GM12801 (cell line): ENCODE results near the gene CHKA.

Source experiments
- TF ChIP-seq, protein P1 (sequence below): IDR thresholded peaks from one replicate; pipeline ENCODE4 v1.5.1; 2011; ENCODE audit warnings: control low read depth; ENCODE audit not compliant: insufficient read length; ENCODE audit errors: extremely low read depth

CHKA gene

DNA sequence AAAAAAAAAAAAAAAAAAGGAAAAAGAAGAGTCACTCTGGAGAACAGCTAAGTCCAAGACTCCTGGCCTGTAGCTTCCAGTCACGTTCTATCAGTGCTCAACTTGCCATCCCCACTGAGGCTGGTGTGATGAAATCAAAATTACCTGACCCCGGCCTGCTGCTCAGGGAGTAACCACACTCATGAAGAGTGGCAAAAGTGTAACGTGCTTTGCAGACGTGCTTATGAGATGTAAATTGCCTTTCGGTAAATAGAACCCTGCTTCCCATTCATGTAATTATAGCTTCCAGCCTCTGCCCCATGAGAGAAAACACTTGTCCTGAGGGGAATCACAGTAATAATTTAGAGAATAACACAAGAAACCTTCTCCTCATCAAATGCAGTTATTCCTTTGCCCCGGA lies 28.2 kb upstream of the CHKA start:
- TF ChIP-seq, protein P1, sequence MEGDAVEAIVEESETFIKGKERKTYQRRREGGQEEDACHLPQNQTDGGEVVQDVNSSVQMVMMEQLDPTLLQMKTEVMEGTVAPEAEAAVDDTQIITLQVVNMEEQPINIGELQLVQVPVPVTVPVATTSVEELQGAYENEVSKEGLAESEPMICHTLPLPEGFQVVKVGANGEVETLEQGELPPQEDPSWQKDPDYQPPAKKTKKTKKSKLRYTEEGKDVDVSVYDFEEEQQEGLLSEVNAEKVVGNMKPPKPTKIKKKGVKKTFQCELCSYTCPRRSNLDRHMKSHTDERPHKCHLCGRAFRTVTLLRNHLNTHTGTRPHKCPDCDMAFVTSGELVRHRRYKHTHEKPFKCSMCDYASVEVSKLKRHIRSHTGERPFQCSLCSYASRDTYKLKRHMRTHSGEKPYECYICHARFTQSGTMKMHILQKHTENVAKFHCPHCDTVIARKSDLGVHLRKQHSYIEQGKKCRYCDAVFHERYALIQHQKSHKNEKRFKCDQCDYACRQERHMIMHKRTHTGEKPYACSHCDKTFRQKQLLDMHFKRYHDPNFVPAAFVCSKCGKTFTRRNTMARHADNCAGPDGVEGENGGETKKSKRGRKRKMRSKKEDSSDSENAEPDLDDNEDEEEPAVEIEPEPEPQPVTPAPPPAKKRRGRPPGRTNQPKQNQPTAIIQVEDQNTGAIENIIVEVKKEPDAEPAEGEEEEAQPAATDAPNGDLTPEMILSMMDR = no peak

DNA sequence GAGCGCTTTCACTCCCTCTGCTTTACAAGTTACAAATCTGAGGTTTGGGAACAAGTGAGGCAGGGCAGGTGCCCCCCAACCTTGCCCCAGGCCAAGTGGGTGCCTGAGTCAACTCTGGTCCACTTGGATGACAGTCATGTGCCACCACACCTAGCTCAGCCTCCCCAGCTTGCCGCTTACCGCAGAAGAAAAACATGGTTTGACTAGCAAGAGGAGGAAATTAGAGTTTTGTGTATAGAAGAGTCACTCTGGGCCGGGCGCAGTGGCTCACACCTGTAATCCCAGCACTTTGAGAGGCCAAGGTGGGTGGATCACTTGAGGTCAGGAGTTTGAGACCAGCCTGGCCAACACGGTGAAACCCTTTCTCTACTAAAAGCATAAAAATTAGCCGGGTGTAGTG lies 27.7 kb upstream of the CHKA start:
- TF ChIP-seq, protein P1 = no peak

DNA sequence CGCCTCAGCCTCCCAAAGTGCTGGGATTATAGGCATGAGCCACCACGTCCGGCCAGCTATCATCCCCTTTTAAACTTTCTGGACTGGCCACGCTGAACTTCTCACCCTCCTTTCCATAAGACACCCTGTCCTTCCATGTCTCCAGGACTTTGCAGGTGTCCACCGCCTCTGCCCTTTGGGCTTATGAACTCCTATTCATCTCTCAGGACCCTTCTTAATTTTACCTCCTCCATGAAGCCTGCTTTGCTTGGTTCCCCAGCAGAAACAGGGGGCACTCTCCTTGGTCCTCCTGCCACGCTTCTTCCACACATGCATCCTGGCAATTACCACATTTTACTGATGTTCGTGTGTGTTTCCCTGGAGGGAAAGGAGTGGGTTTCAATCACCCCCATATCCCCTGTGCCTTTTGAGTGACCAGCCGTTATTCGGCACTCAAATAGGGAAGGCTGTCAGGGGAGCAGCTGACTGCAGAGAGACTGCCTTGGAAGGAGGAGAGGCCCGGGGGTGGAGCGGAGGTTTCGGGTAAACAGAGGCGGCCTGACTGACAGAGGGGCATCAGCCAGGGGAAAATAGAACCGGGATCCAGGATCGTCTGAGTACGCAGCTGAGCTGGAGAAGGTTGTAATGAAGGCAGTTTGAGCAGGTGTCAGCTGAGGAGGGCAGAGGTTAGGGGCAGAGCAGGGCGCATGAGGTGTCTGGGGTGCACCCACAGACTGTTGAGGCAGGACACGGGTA lies 27.1 kb upstream of the CHKA start:
- TF ChIP-seq, protein P1 = no peak

- TF ChIP-seq, protein P1 = no peak
These were observed 25.7 kb upstream of the CHKA start for GRCh38 chr11:68146704-68147474.

- TF ChIP-seq, protein P1 = no peak
These were observed 24.9 kb upstream of the CHKA start for GRCh38 chr11:68146010-68146540.

DNA sequence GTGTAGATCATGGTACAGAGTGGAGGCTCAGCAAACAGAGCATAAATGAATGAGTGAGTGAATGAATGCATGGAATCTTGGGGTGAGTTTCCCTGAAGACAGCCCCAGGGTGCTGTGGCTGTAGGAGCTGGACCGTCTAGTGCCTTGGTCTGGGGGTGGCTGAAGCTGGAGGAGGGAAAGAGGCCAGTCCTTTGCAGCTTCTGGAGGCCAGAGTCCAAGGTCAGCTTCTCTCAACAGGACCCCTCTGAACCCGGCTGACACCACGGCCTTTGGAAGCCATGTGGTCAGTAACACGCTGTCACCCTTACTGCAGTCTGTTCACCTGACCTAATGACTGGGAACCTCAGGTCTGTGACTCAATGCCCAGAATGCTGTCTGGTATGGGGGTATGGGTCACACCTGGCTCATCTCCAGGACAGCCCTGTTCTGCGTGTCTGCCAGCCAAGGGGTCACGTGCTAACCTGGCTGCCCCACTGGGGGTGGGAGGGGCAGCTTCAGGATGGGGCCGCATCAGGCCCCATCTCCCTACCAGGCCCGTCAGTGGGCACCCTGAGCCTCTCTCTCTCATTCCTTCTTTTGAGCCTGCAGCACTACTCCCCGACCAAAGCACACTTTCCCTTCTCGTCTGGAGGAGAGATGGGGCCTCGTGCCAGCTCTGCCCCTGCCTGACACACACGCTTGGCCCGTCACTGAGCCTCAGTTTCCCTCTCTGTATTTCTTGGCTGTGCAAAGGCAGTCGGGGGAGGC lies 24.1 kb upstream of the CHKA start:
- TF ChIP-seq, protein P1 = no peak

- TF ChIP-seq, protein P1 = no peak
These were observed 22.1 kb upstream of the CHKA start for GRCh38 chr11:68143310-68143689.
